Measurements from ENCODE around the gene DNASE1L1. TPM values are rescaled to one million over a fixed set of nuclear protein-coding genes. Genes with fewer than 3 reads are reported as not detected.

Gene DNASE1L1
- total RNA-seq, 1 donor from 2014 or later, result 10.8 TPM

Small RNAs within 50 kb of the gene (small RNA-seq; reads per million reads assigned to genes)
- gene MIR6858 (ENCODE audit: low replicate concordance), result 0.07 reads per million
- gene SNORA70 (ENCODE audit: low replicate concordance), result not detected

Other genes with a start within 250 kb of the DNASE1L1 start
- gene OPN1MW, start 226.7 kb downstream of the DNASE1L1 start, total RNA-seq, result not detected
- not detected for gene OPN1MW2, start 189.5 kb downstream of the DNASE1L1 start, total RNA-seq
- gene OPN1MW3, start 151.7 kb downstream of the DNASE1L1 start, total RNA-seq, result not detected
- not detected for gene TEX28, start 114.1 kb downstream of the DNASE1L1 start, total RNA-seq
- gene TKTL1, start 113.5 kb downstream of the DNASE1L1 start, total RNA-seq, result 0.30 TPM
- gene FLNA, start 34.6 kb downstream of the DNASE1L1 start, total RNA-seq, result 397 TPM
- 24.0 TPM for gene EMD, start 30.0 kb downstream of the DNASE1L1 start, total RNA-seq
- gene RPL10, start 10.9 kb downstream of the DNASE1L1 start, total RNA-seq, result 3,686 TPM
- 18.3 TPM for gene TAFAZZIN, start 2.3 kb upstream of the DNASE1L1 start, total RNA-seq
- gene ATP6AP1, start 19.4 kb upstream of the DNASE1L1 start, total RNA-seq, result 30.3 TPM
- 58.2 TPM for gene GDI1, start 27.9 kb upstream of the DNASE1L1 start, total RNA-seq
- gene FAM50A, start 34.9 kb upstream of the DNASE1L1 start, total RNA-seq, result 20.4 TPM
- gene PLXNA3, start 49.0 kb upstream of the DNASE1L1 start, total RNA-seq, result 23.6 TPM
- gene LAGE3, start 70.0 kb upstream of the DNASE1L1 start, total RNA-seq, result 5.2 TPM
- gene UBL4A, start 77.4 kb upstream of the DNASE1L1 start, total RNA-seq, result 19.4 TPM
- 9.0 TPM for gene SLC10A3, start 81.4 kb upstream of the DNASE1L1 start, total RNA-seq
- gene FAM3A, start 107.0 kb upstream of the DNASE1L1 start, total RNA-seq, result 13.7 TPM
- gene G6PD, start 137.6 kb upstream of the DNASE1L1 start, total RNA-seq, result 19.5 TPM
- 5.4 TPM for gene IKBKG, start 138.4 kb upstream of the DNASE1L1 start, total RNA-seq
- gene CTAG1A, start 175.9 kb upstream of the DNASE1L1 start, total RNA-seq, result not detected
- gene CTAG1B, start 210.0 kb upstream of the DNASE1L1 start, total RNA-seq, result not detected
- gene CTAG2, start 244.3 kb upstream of the DNASE1L1 start, total RNA-seq, result not detected

Data from skin of body (tissue), 2 donors.